MM.1S (cell line): ENCODE measurements around the gene GRB10.

Experiments used
- DNase-seq: peaks from one replicate; pipeline ENCODE4 v3.0.0-alpha.2; 2015
- H2AFZ ChIP-seq: fragments of 300-600 bp; sonication (generic); 2 replicates; pipeline ENCODE4 v1.6.0; 2016; ENCODE audit warnings: antibody characterized with exemption, low read length
- H3F3A ChIP-seq: fragments of 300-600 bp; sonication (generic); 2 replicates; pipeline ENCODE4 v1.6.1; 2016; ENCODE audit warnings: mild to moderate bottlenecking, antibody characterized with exemption, low read length, moderate library complexity, mixed read lengths; ENCODE audit not compliant: insufficient read depth
- H3K27ac ChIP-seq: fragments of 300-600 bp; sonication (generic); 2 replicates; pipeline ENCODE4 v1.5.1; 2016; ENCODE audit warnings: mild to moderate bottlenecking, low read length
- H3K27me3 ChIP-seq: fragments of 300-600 bp; sonication (generic); replicated peaks from 2 replicates; pipeline ENCODE4 v1.6.0; 2016; ENCODE audit warnings: low read length; ENCODE audit not compliant: insufficient read depth
- H3K36me3 ChIP-seq: fragments of 300-600 bp; sonication (generic); replicated peaks from 2 replicates; pipeline ENCODE4 v1.6.1; 2016; ENCODE audit warnings: mild to moderate bottlenecking, low read length, mixed read lengths; ENCODE audit not compliant: insufficient read depth
- H3K4me1 ChIP-seq: fragments of 300-600 bp; sonication (generic); 2 replicates; pipeline ENCODE4 v1.6.1; 2016; ENCODE audit warnings: low read length, mixed read lengths
- H3K4me2 ChIP-seq: fragments of 300-600 bp; sonication (generic); 2 replicates; pipeline ENCODE4 v1.6.0; 2016; ENCODE audit warnings: low read depth, low read length
- H3K4me3 ChIP-seq: fragments of 300-600 bp; sonication (generic); 2 replicates; pipeline ENCODE4 v1.5.1; 2016; ENCODE audit warnings: low read length, mixed read lengths
- H3K79me2 ChIP-seq: fragments of 300-600 bp; sonication (generic); 2 replicates; pipeline ENCODE4 v1.6.1; 2016; ENCODE audit warnings: mixed run types, low read length, mixed read lengths
- H3K9ac ChIP-seq: fragments of 300-600 bp; sonication (generic); 2 replicates; pipeline ENCODE4 v1.6.1; 2016; ENCODE audit warnings: low read length, mixed read lengths
- H3K9me2 ChIP-seq: fragments of 300-600 bp; sonication (generic); replicated peaks from 2 replicates; pipeline ENCODE4 v1.6.1; 2016; ENCODE audit warnings: mild to moderate bottlenecking, low read length, mixed read lengths; ENCODE audit not compliant: insufficient read depth
- H3K9me3 ChIP-seq: fragments of 300-600 bp; sonication (generic); replicated peaks from 2 replicates; pipeline ENCODE4 v1.6.1; 2016; ENCODE audit warnings: mild to moderate bottlenecking, low read length, mixed read lengths; ENCODE audit not compliant: insufficient read depth
- H4K20me1 ChIP-seq: fragments of 300-600 bp; sonication (generic); 2 replicates; pipeline ENCODE4 v1.6.1; 2016; ENCODE audit warnings: mild to moderate bottlenecking, low read length, moderate library complexity, mixed read lengths; ENCODE audit not compliant: insufficient read depth
- EZH2 ChIP-seq: fragments of 300-600 bp; sonication (generic); optimal IDR thresholded peaks from 2 replicates; pipeline ENCODE3; 2017; ENCODE audit warnings: low read depth, mild to moderate bottlenecking, antibody characterized with exemption, low read length, mixed read lengths
- EZH2phosphoT487 ChIP-seq: fragments of 300-600 bp; sonication (generic); IDR thresholded peaks from 2 replicates; pipeline ENCODE4 v1.6.1; 2018; ENCODE audit warnings: antibody characterized with exemption, low read length
- TF ChIP-seq, protein P1 (sequence below): fragments of 300-600 bp; sonication (generic); IDR thresholded peaks from 2 replicates; pipeline ENCODE4 v1.5.1; 2016; ENCODE audit warnings: antibody characterized with exemption, low read length, mixed read lengths

The GRB10 gene

DNA sequence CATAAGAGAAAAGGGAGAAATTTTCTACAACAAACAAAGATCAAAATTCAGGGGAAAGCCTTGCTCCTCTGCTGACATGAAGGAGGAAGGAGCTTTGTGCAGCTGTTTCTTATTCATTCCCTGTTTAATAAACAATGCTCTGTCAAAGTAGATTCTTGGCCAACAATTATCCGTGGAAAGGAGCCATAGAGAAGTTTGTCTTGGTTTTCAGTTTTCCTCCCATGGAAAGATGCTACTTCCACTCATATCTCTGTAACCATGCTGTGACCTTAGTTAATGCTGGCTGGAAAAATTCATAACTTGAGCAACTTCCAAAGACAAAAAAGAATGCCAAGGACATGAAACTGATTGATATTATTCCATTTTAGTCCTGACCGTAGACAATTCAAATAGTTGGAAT, 225.6 kb downstream of the GRB10 start:
- Histone ChIP-seq H4K20me1 (no peaks in the 10 kb centered on the region), H3K36me3 (no peaks in the 10 kb centered on the region), H3K9ac (no peak overlapping the region), H3K4me1 (no peaks in the 10 kb centered on the region), H2AFZ (no peak overlapping the region), H3K4me3 (no peak overlapping the region), H3K9me2 (no peaks in the 10 kb centered on the region), H3K4me2 (no peak overlapping the region), H3K79me2 (no peaks in the 10 kb centered on the region), H3K9me3 (no peaks in the 10 kb centered on the region), H3K27ac (no peak overlapping the region), H3K27me3 (no peaks in the 10 kb centered on the region), H3F3A (no peaks in the 10 kb centered on the region)
- DNase-seq: no peak
- TF ChIP-seq, protein P1, sequence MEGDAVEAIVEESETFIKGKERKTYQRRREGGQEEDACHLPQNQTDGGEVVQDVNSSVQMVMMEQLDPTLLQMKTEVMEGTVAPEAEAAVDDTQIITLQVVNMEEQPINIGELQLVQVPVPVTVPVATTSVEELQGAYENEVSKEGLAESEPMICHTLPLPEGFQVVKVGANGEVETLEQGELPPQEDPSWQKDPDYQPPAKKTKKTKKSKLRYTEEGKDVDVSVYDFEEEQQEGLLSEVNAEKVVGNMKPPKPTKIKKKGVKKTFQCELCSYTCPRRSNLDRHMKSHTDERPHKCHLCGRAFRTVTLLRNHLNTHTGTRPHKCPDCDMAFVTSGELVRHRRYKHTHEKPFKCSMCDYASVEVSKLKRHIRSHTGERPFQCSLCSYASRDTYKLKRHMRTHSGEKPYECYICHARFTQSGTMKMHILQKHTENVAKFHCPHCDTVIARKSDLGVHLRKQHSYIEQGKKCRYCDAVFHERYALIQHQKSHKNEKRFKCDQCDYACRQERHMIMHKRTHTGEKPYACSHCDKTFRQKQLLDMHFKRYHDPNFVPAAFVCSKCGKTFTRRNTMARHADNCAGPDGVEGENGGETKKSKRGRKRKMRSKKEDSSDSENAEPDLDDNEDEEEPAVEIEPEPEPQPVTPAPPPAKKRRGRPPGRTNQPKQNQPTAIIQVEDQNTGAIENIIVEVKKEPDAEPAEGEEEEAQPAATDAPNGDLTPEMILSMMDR: no peak
- no peak for TF ChIP-seq EZH2
- no peak for TF ChIP-seq EZH2phosphoT487

DNA sequence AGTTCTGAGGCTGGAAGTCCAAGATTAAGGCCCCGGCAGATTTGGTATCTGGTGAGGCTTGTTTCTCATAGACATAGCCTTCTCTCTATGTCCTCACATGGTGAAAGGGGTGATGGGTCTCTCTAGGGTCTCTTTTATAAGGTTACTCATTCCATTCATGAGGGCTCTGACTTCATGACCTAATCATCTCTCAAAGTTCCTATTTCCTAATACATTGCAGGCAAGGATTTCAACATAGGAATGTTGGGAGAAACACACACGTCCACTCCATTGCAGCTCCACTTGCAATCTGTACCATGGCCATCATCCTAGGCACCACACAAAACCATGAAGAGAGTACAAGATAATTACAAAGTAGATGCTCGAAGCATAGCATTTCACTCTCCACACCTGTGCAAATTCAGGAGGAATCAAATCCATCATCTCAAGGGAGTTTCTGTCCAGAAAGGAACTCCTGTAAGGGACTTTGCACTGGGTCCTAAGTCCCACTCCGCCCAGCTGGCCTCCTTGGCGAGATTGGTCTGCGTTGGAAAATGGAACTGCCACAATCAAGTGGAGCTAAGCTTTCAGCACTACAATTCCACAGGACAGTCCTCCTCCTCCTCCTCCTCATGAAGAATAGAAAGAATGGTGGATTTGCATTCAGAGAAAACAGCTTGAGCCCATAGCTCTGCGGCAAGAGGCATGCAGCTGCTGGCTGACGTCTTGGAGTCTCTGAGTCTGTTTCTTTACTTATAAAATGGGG, 226.3 kb downstream of the GRB10 start:
- no peak overlapping the region for H3K27ac ChIP-seq
- no peaks in the 10 kb centered on the region for H3K4me1 ChIP-seq
- H3K4me3 ChIP-seq: no peak overlapping the region
- H3K9ac ChIP-seq: no peak overlapping the region
- H2AFZ ChIP-seq: no peak overlapping the region
- H3F3A ChIP-seq: no peaks in the 10 kb centered on the region
- no peaks in the 10 kb centered on the region for H4K20me1 ChIP-seq
- no peaks in the 10 kb centered on the region for H3K9me2 ChIP-seq
- no peak for DNase-seq
- H3K79me2 ChIP-seq: no peaks in the 10 kb centered on the region
- no peak overlapping the region for H3K4me2 ChIP-seq
- no peaks in the 10 kb centered on the region for H3K9me3 ChIP-seq
- TF ChIP-seq, protein P1: no peak
- TF ChIP-seq EZH2: no peak
- no peak for TF ChIP-seq EZH2phosphoT487
- H3K27me3 ChIP-seq: no peaks in the 10 kb centered on the region
- no peaks in the 10 kb centered on the region for H3K36me3 ChIP-seq

DNA sequence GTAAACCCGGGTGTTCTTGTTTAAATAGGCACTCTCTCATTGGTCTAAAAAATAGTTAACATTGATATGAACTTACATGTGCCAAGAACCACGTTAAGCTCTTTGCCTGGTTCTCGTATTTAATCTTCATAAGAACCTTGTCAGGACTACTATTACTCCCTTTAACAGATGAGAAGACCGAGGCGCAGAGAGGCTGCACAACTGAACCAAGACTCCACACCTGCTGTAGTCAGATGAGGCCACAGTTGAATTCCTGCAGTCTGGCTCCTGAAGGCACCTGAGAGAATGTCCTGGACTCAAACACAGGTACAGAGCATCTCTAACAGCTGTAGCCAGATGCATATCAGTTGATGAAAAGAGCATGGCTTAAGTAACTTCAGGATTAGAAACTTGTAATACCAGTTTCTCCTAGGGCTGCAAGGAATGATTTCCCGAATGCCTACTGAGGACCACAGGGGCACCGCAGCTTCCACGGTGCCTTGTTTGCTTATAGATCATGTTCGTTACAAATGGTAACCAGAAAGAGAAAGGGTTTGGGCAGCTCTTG, 227.0 kb downstream of the GRB10 start:
- DNase-seq: no peak
- Histone ChIP-seq H3F3A (no peaks in the 10 kb centered on the region), H3K36me3 (no peaks in the 10 kb centered on the region), H3K4me3 (no peak overlapping the region), H2AFZ (no peak overlapping the region), H3K9me2 (no peaks in the 10 kb centered on the region), H3K79me2 (no peaks in the 10 kb centered on the region), H3K27me3 (no peaks in the 10 kb centered on the region), H3K27ac (no peak overlapping the region), H4K20me1 (no peaks in the 10 kb centered on the region), H3K4me1 (no peaks in the 10 kb centered on the region), H3K9me3 (no peaks in the 10 kb centered on the region), H3K4me2 (no peak overlapping the region), H3K9ac (no peak overlapping the region)
- no peak for TF ChIP-seq EZH2
- TF ChIP-seq, protein P1: no peak
- no peak for TF ChIP-seq EZH2phosphoT487
